Activated naive CD4-positive, alpha-beta T cell treated with anti-CD3 and anti-CD28 coated beads, Interleukin-2, amount 50 U/mL, for 72 hours (primary cell): ENCODE results near the gene GNG8. TPM values are rescaled to one million over a fixed set of nuclear protein-coding genes. Genes with fewer than 3 reads are reported as not detected.
"Not testable (repeated sequence)": the region's sequence is repeated elsewhere in the genome, so short reads cannot be mapped to it uniquely, and the experiment has no call there.

ENCODE experiments used
- ATAC-seq, 2 donors: fragments of 150-1000 bp; cut with Tn5 transposase; 2 replicates each; pipeline ENCODE4 v1.10.0; 2021; ENCODE audit warnings: mild to moderate bottlenecking in 2 of 2, moderate library complexity in 2 of 2
- DNase-seq, 2 donors: peaks; one replicate each; pipeline ENCODE4 v3.0.0; 2021 to 2022; ENCODE audit warnings: low spot score in 2 of 2
- H3K27ac Mint-ChIP-seq, 2 donors: one replicate each; pipeline ENCODE4 v1.8.0; 2022; ENCODE audit warnings: mild to moderate bottlenecking in 2 of 2, mixed read lengths in 2 of 2
- H3K36me3 Mint-ChIP-seq, 2 donors: one replicate each; pipeline ENCODE4 v1.8.0; 2022; ENCODE audit warnings: mixed read lengths in 2 of 2
- H3K9me3 Mint-ChIP-seq, 2 donors: one replicate each; pipeline ENCODE4 v1.8.0; 2022; ENCODE audit warnings: mixed read lengths in 2 of 2
- total RNA-seq, 2 donors: library from RNA; stranded (reverse); gene quantifications; one replicate each; pipeline ENCODE4 v1.2.3, GENCODE V29; 2022

GNG8 gene
- total RNA-seq, 2 donors from 2014 or later: 5.2 to 17.4 TPM

GRCh38 chr19:46628970-46629369 is 7.0 kb downstream of the GNG8 start:
- not testable (repeated sequence) for H3K9me3 Mint-ChIP-seq, DNase-seq, H3K36me3 Mint-ChIP-seq, ATAC-seq
- peak overlapping the region in 1 of 2 donors; percentile 57 for H3K27ac Mint-ChIP-seq

DNA sequence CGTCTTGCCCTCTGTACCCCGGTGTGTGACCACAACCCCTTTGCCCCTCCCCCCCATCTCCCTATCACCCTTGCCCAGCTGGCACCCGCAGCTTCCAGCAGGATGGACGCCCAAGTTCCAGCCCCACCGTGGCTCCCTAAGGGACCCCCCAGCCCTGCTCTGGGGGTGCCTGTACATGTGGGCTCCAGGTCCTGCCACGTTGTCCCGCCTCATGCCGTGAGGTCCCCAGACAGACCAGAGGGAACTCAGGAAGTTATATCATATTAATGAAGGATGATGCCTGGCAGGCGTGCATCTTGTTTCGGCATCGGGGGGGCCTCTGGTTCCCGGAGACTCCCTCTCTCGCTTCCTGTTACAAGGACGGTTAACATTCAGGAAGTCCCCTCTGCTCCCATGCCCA is 9.6 kb downstream of the GNG8 start:
- Mint-ChIP-seq H3K36me3 (peaks cover 4 to 12% of the 10 kb centered on the region in 2 donors), H3K27ac (peak overlapping the region in 1 of 2 donors; percentile 70), H3K9me3 (no peaks in the 10 kb centered on the region)
- ATAC-seq (no peak), DNase-seq (no peak)

DNA sequence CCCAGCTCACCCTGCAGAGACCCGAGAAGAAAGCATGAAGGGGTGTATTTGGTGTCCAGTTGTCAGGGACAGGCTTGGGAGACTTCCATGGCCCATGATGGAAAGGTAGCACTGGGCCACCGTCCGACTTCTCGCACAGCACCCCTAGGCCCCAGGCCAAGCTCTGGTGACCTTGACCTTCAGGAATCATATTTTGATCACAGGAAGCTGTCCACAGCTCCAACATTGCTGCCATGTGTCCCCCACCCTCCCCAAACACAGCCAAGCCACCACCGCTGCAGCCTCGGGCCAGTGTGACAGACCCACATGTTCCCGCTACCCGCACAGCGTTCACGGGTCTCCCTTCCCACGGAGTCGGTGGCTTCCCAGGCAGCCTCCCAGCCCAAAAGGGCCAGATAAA is 10.3 kb downstream of the GNG8 start:
- no peak for ATAC-seq
- H3K27ac Mint-ChIP-seq: peak overlapping the region in 1 of 2 donors; percentile 89
- H3K9me3 Mint-ChIP-seq: no peaks in the 10 kb centered on the region
- H3K36me3 Mint-ChIP-seq: peaks cover 4 to 19% of the 10 kb centered on the region in 2 donors
- no peak for DNase-seq

DNA sequence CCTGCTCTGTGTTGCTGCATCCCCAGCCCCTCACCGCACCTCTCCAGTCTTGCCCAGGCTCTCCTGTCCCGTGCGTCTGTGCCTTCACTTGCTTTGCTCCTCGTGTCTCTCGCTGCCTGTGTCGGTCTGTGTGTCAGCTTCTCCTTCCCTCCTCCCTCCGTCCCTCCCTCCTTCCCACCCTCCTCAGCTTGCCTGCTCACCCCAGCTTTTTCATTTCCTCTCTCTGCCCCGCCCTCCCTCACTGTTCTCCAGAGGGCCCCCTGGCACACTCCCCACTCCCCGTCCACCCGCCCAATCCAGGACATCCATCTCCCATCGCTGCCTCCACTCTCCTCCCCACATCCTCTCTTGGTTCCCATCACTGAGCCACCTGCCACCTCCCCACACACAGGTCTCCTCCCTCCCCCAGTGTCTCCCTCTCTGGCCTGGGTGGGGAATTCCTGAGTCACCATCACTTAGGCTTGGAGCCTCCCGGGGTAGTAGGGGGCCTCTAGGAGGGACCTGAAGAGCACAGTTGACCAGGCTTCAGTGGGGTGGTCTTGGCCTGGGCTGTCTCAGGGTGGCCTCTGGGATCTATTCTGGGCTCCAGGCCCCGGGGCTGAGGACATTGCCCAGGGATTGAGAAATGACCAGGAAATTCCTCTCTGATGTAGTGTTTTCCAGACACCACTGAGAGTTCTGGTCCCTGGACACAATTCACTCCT is 10.9 kb downstream of the GNG8 start, which contains the start of gene PTGIR:
TSS of gene PTGIR (minus strand) at position 132 of the 704 bp plus-strand sequence. CDS start 864 bp downstream, outside the sequence.
- ATAC-seq: peak; percentile 67 to 75
- DNase-seq: no peak
- Mint-ChIP-seq H3K36me3 (peaks cover 4 to 20% of the 10 kb centered on the region in 2 donors), H3K9me3 (no peaks in the 10 kb centered on the region), H3K27ac (peak within 1 kb of the TSS; percentile 83 to 89)

DNA sequence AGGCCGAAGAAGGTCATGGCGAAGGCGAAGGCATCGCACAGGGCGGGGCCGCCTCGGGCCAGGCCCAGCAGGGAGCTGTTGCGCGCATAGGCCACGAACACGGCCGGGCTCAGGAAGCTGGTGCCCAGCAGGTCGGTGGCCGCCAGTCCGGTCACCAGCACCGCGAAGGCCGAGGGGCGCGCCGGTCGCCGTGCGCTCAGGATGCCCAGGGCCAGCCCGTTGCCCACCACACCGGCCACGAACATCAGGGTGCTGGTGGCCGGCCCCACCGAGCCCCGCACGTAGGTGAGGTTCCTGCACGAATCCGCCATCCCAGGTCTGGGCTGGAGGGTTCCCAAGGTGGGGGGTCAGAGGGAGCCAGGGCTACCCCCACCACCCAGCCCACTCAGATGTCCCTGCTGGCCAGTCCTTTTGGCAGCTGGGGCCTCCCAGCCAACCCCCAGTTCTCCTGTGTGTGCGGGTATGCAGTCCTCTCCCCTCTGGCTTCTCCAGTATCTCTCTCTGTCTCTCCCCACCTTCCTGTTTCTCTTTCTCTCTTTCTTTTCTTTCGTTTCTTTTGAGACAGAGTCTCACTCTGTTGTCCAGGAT is 12.0 kb downstream of the GNG8 start:
- ATAC-seq (no peak), DNase-seq (no peak)
- peak overlapping the region; percentile 83 to 89 for H3K27ac Mint-ChIP-seq
- H3K9me3 Mint-ChIP-seq: no peaks in the 10 kb centered on the region
- H3K36me3 Mint-ChIP-seq: peaks cover 4 to 20% of the 10 kb centered on the region in 2 donors

DNA sequence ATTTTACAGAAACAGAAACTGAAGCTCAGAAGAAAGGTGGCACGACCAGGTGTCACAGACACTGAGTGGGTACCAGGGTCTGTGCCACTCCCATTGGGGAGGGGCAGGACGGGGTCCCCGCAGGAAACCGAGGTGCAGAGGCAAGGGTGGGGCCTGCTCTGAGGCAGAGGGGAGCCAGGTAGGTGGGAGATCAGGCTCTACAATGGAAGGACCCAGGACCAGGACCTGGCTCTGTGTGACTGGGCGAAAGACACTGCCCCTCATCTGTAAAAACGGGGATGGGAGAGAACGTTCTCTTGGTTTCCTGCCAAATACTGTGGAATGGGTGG is 13.9 kb downstream of the GNG8 start:
- ATAC-seq (no peak), DNase-seq (no peak)
- Mint-ChIP-seq H3K9me3 (no peaks in the 10 kb centered on the region), H3K27ac (peak overlapping the region in 1 of 2 donors; percentile 89), H3K36me3 (peaks cover 4 to 20% of the 10 kb centered on the region in 2 donors)

- Mint-ChIP-seq H3K9me3 (no peaks in the 10 kb centered on the region), H3K36me3 (peaks cover 4 to 20% of the 10 kb centered on the region in 2 donors), H3K27ac (peak overlapping the region; percentile 88 to 89)
- no peak for DNase-seq
- no peak for ATAC-seq
These were observed 14.5 kb downstream of the GNG8 start for GRCh38 chr19:46621191-46622117.

- H3K27ac Mint-ChIP-seq: peak overlapping the region; percentile 88 to 89
These were observed 15.3 kb downstream of the GNG8 start for GRCh38 chr19:46620716-46621115.

DNA sequence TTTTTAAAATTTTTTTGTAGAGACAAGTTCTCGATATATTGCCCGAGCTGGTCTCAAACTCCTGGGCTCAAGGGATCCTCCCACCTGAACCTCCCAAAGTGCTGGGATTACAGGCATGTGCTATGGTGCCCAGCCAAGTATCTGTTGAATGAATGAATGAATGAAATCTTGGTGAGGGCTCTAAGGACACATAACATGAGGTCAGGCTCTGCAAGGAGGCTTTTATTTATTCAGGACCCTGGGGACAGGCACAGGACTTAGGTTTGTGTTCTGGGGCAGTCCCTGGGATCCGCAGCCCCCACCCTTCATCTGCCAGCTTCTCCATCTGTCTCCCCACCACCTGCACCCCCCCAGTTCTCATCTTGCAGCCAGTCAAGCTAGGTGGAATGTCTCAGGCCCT is 15.7 kb downstream of the GNG8 start:
- Mint-ChIP-seq H3K27ac (peak overlapping the region in 1 of 2 donors; percentile 89), H3K9me3 (no peaks in the 10 kb centered on the region), H3K36me3 (peaks cover 4 to 20% of the 10 kb centered on the region in 2 donors)
- ATAC-seq (no peak), DNase-seq (no peak)

More at GRCh38 chr19:46620716-46621115, 15.3 kb downstream of the GNG8 start:
- no peak for DNase-seq
- no peak for ATAC-seq
- peaks cover 4 to 20% of the 10 kb centered on the region in 2 donors for H3K36me3 Mint-ChIP-seq
- H3K9me3 Mint-ChIP-seq: no peaks in the 10 kb centered on the region

GRCh38 chr19:46618670-46619231 is 17.3 kb downstream of the GNG8 start:
- H3K27ac Mint-ChIP-seq: peak overlapping the region in 1 of 2 donors; percentile 89
- no peak for ATAC-seq
- no peaks in the 10 kb centered on the region for H3K9me3 Mint-ChIP-seq
- no peak for DNase-seq
- H3K36me3 Mint-ChIP-seq: peaks cover 0 to 20% of the 10 kb centered on the region in 2 donors

- Mint-ChIP-seq H3K9me3 (no peaks in the 10 kb centered on the region), H3K36me3 (peaks cover 0 to 20% of the 10 kb centered on the region in 2 donors), H3K27ac (peak overlapping the region in 1 of 2 donors; percentile 92)
- no peak for DNase-seq
- peak in 1 of 2 donors; percentile 10 for ATAC-seq
These were observed 18.4 kb downstream of the GNG8 start for GRCh38 chr19:46617601-46618000.

- Mint-ChIP-seq H3K36me3 (peaks cover 0 to 12% of the 10 kb centered on the region in 2 donors), H3K9me3 (no peaks in the 10 kb centered on the region)
- peak; percentile 46 to 90 for DNase-seq
These were observed 19.2 kb downstream of the GNG8 start for GRCh38 chr19:46616631-46617322.

GRCh38 chr19:46615966-46616365 is 20.0 kb downstream of the GNG8 start:
- Mint-ChIP-seq H3K27ac (peak overlapping the region; percentile 72 to 92), H3K36me3 (peaks cover 0 to 12% of the 10 kb centered on the region in 2 donors), H3K9me3 (no peaks in the 10 kb centered on the region)

More at GRCh38 chr19:46616631-46617322, 19.2 kb downstream of the GNG8 start:
- ATAC-seq: peak; percentile 47 to 65
- H3K27ac Mint-ChIP-seq: peak overlapping the region; percentile 92 to 94

DNA sequence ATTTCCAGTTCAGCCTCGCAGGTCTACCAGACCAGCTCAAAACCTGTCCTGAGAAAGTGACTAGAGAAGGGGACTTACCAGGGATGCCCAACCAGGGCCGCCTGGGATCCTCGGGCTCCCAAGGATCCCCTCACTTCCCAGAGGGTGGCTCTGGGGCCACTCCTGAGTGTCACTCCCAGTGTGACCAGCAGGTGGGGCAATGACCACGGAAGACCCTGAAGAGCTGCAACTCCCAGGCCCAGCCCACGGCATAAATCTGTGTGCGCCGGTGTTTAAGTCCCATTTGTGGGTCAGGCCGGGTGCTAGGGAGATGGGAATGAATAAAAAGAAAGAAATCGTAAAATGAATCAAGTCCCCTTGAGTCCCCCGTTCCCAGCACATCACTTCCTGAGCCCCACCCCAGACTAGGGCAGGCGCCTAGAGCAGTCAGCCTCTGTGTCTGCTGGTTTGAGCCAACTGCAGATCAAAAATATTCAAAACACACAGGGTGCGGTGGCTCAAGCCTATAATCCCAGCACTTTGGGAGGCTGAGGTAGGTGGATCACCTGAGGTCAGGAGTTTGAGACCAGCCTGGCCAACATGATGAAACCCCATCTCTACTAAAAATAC is 21.8 kb downstream of the GNG8 start:
- Mint-ChIP-seq H3K27ac (peak overlapping the region in 1 of 2 donors; percentile 82), H3K36me3 (peaks cover 4 to 25% of the 10 kb centered on the region in 2 donors)

More at GRCh38 chr19:46615966-46616365, 20.0 kb downstream of the GNG8 start:
- no peak for DNase-seq
- no peak for ATAC-seq

GRCh38 chr19:46613525-46613924 is 22.5 kb downstream of the GNG8 start:
- no peak for DNase-seq
- no peak for ATAC-seq
- Mint-ChIP-seq H3K36me3 (peaks cover 7 to 28% of the 10 kb centered on the region in 2 donors), H3K27ac (peak overlapping the region in 1 of 2 donors; percentile 82), H3K9me3 (no peaks in the 10 kb centered on the region)

More for the DNA sequence above, 21.8 kb downstream of the GNG8 start:
- peak; percentile 82 to 90 for DNase-seq
- no peaks in the 10 kb centered on the region for H3K9me3 Mint-ChIP-seq
- peak; percentile 25 to 70 for ATAC-seq
